ENCODE results near the gene ZNF48.

DNA sequence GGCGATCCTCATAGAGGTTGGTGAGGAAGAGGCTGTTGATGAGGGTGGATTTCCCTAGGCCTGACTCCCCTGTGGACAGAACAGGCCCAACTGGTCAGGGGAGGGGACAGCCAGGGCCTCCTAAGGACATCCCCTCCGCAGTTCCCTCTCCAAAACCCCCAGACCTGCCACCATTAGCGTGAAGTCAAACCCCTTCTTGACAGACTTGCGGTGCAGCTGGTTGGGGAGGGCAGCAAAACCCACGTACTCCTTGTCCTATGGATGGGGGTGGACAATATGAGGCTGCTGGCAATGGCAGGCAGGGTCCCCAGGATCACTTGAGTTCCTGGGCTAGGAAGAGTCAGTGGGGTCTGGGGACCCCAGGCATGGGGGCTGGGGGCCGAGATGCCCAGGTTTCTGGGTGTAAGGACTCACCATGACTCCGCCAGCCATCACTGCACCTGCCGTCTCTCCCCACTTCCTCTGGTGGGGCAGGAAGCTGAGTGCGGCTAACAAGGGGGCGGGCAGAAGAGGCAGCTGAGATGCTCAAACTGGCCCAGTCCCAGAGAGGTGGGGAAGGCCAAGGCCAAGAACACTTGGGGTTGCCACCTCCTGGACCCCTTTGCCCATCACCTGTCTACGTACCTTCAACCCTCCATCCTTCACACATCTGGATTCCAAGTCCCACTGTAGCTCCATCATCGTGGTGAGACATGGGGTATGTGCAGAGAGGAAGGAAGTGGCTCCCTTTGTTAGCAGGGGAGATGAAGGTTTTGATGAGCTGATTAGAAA, 12.9 kb upstream of the ZNF48 start, which contains the start of gene SEPTIN1:
- TF ChIP-seq, protein P1, sequence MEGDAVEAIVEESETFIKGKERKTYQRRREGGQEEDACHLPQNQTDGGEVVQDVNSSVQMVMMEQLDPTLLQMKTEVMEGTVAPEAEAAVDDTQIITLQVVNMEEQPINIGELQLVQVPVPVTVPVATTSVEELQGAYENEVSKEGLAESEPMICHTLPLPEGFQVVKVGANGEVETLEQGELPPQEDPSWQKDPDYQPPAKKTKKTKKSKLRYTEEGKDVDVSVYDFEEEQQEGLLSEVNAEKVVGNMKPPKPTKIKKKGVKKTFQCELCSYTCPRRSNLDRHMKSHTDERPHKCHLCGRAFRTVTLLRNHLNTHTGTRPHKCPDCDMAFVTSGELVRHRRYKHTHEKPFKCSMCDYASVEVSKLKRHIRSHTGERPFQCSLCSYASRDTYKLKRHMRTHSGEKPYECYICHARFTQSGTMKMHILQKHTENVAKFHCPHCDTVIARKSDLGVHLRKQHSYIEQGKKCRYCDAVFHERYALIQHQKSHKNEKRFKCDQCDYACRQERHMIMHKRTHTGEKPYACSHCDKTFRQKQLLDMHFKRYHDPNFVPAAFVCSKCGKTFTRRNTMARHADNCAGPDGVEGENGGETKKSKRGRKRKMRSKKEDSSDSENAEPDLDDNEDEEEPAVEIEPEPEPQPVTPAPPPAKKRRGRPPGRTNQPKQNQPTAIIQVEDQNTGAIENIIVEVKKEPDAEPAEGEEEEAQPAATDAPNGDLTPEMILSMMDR (optimal IDR thresholded peaks at IDR 0.05 in 1 of 3, IDR thresholded peaks at IDR 0.05 in 1 of 3, conservative IDR thresholded peaks at IDR 0.05 in 1 of 3; ENCODE audit: extremely low read depth in 1 of 3, insufficient read depth in 2 of 3, low read length in 3 of 3) = no peak
- no peak for TF ChIP-seq EZH2 (IDR thresholded peaks at IDR 0.05; ENCODE audit: low read length)
